Nephron progenitor cell (in vitro differentiated cells): ENCODE results near the gene TM9SF4.

Source experiments
- DNase-seq: peaks from one replicate; pipeline ENCODE4 v3.0.0; 2021
- H3K27ac Mint-ChIP-seq: 2 replicates; pipeline ENCODE4 v1.8.0; 2021; ENCODE audit warnings: mild to moderate bottlenecking, moderate library complexity, mixed read lengths
- H3K27me3 Mint-ChIP-seq: 2 replicates; pipeline ENCODE4 v1.8.0; 2021; ENCODE audit warnings: mild to moderate bottlenecking, low read depth, mixed read lengths; ENCODE audit not compliant: poor library complexity
- H3K36me3 Mint-ChIP-seq: 2 replicates; pipeline ENCODE4 v1.8.0; 2021; ENCODE audit warnings: low read depth, mixed read lengths
- H3K4me1 Mint-ChIP-seq: 2 replicates; pipeline ENCODE4 v1.8.0; 2021; ENCODE audit warnings: mixed read lengths
- H3K4me3 Mint-ChIP-seq: 2 replicates; pipeline ENCODE4 v1.8.0; 2021; ENCODE audit warnings: mild to moderate bottlenecking, moderate library complexity, mixed read lengths
- H3K9me3 Mint-ChIP-seq: 2 replicates; pipeline ENCODE4 v1.8.0; 2021; ENCODE audit warnings: mild to moderate bottlenecking, moderate library complexity, mixed read lengths
- TF ChIP-seq, protein P1 (sequence below): fragments of 200-600 bp; sonication (generic); IDR thresholded peaks from 2 replicates; pipeline ENCODE4 v1.5.0; 2021; ENCODE audit warnings: antibody characterized with exemption

The TM9SF4 gene

DNA sequence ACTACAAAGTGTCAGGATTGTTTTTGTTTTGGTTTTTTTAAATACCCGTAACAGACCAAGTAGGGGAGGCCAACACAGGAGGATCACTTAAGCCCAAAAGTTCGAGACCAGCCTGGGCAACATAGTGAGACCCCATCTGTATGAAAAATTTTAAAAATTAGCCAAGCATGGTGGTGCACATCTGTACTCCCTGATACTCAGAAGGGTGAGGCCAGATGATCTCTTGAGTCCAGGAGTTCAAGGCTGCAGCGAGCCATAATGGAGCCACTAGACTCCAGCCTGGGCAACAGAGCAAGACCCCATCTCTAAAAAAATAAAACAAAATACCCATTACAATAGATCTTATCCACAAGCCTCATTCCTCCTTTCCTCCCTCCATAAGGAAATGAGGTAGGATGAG is 28.7 kb upstream of the TM9SF4 start:
- H3K36me3 Mint-ChIP-seq: no peaks in the 10 kb centered on the region
- TF ChIP-seq, protein P1, sequence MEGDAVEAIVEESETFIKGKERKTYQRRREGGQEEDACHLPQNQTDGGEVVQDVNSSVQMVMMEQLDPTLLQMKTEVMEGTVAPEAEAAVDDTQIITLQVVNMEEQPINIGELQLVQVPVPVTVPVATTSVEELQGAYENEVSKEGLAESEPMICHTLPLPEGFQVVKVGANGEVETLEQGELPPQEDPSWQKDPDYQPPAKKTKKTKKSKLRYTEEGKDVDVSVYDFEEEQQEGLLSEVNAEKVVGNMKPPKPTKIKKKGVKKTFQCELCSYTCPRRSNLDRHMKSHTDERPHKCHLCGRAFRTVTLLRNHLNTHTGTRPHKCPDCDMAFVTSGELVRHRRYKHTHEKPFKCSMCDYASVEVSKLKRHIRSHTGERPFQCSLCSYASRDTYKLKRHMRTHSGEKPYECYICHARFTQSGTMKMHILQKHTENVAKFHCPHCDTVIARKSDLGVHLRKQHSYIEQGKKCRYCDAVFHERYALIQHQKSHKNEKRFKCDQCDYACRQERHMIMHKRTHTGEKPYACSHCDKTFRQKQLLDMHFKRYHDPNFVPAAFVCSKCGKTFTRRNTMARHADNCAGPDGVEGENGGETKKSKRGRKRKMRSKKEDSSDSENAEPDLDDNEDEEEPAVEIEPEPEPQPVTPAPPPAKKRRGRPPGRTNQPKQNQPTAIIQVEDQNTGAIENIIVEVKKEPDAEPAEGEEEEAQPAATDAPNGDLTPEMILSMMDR: no peak
- H3K27ac Mint-ChIP-seq: no peak overlapping the region
- H3K4me3 Mint-ChIP-seq: no peak overlapping the region
- no peaks in the 10 kb centered on the region for H3K9me3 Mint-ChIP-seq
- no peak for DNase-seq
- peaks cover 10% of the 10 kb centered on the region for H3K4me1 Mint-ChIP-seq
- peaks cover 8% of the 10 kb centered on the region for H3K27me3 Mint-ChIP-seq

DNA sequence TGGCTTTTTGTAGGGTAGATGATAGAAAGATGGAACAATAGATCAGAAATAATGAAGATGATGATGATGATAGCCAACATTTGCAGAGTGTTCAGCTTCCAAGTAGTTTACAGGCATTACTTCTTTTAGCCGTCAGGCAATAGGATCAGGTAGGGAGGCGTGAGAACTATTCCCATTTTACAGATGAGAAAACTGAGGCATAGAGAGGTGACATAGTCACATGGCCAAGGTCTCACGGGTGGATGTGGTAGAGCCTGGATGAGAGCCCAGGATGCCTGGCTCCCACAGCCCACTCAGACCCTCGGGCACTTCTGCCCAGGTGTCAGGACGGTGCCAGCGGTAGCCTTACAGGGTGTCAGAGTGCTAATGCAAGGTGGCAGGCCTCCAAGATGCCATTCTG is 26.0 kb upstream of the TM9SF4 start:
- Mint-ChIP-seq H3K4me1 (peaks cover 10% of the 10 kb centered on the region), H3K27me3 (peaks cover 8% of the 10 kb centered on the region), H3K36me3 (no peaks in the 10 kb centered on the region), H3K9me3 (no peaks in the 10 kb centered on the region), H3K4me3 (no peak overlapping the region), H3K27ac (no peak overlapping the region)
- DNase-seq: no peak
- TF ChIP-seq, protein P1: no peak

DNA sequence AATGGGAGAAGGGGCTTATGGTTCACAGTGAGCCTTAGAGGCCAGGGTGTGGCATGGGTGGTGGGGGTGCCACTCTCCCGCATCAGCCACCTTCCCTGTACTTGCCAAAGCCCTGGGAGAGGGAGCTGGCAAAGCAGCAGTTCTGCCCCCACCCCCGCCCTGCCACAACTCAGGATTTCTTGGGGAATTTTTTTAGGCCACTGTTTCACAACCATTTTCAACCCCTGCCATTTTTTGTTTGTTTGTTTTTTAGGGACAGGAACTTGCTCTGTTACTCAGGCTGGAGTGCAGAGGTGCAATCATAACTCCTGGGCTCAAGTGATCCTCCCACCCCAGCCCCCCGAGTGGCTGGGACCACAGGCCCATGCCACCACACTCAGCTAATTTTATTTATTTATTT is 22.4 kb upstream of the TM9SF4 start:
- Mint-ChIP-seq H3K27me3 (peaks cover 11% of the 10 kb centered on the region), H3K4me1 (peaks cover 22% of the 10 kb centered on the region), H3K36me3 (no peaks in the 10 kb centered on the region), H3K4me3 (no peak overlapping the region), H3K9me3 (no peaks in the 10 kb centered on the region), H3K27ac (no peak overlapping the region)
- TF ChIP-seq, protein P1: no peak
- DNase-seq: no peak

GRCh38 chr20:32088759-32089158 is 20.8 kb upstream of the TM9SF4 start:
- Mint-ChIP-seq H3K9me3 (no peaks in the 10 kb centered on the region), H3K4me1 (peaks cover 22% of the 10 kb centered on the region), H3K4me3 (no peak overlapping the region), H3K27ac (no peak overlapping the region), H3K36me3 (no peaks in the 10 kb centered on the region), H3K27me3 (peaks cover 9% of the 10 kb centered on the region)
- no peak for DNase-seq
- TF ChIP-seq, protein P1: no peak

GRCh38 chr20:32089637-32090362 is 19.7 kb upstream of the TM9SF4 start:
- Mint-ChIP-seq H3K27me3 (peaks cover 4% of the 10 kb centered on the region), H3K4me3 (no peak overlapping the region), H3K36me3 (no peaks in the 10 kb centered on the region), H3K27ac (no peak overlapping the region), H3K9me3 (no peaks in the 10 kb centered on the region), H3K4me1 (peaks cover 22% of the 10 kb centered on the region)
- no peak for DNase-seq
- TF ChIP-seq, protein P1: no peak

DNA sequence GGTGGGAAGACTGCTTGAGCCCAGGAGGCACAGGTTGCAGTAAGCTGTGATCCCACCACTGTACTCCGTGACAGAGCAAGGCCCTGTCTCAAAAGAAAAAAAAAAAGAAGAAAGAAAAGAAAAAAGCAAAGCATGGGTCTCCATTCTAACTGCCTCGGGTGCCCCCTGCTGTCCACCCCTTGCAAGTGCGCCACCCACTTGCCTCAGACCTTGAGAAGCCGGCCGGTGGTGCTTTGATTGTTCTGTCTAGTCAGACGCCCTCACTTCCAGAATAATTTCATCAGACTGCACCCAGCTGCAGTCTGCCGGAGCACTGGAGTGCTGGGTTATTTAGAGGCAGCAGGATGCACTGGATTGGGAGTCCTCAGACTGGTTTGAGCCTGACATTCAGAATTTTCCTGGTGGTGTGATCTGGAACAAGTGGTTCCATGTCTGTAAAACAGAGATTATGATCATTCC is 17.6 kb upstream of the TM9SF4 start:
- H3K36me3 Mint-ChIP-seq: no peaks in the 10 kb centered on the region
- H3K4me3 Mint-ChIP-seq: no peak overlapping the region
- DNase-seq: peak; percentile 92
- no peaks in the 10 kb centered on the region for H3K9me3 Mint-ChIP-seq
- peaks cover 3% of the 10 kb centered on the region for H3K27me3 Mint-ChIP-seq
- H3K27ac Mint-ChIP-seq: no peak overlapping the region
- H3K4me1 Mint-ChIP-seq: peaks cover 22% of the 10 kb centered on the region
- TF ChIP-seq, protein P1: peak; percentile 98
